ENCODE data around the gene NAA30. TPM values are rescaled to one million over a fixed set of nuclear protein-coding genes. Genes with fewer than 3 reads are reported as not detected.
"Not testable (repeated sequence)": the region's sequence is repeated elsewhere in the genome, so short reads cannot be mapped to it uniquely, and the experiment has no call there.

Gene NAA30
- polyA plus RNA-seq (2013, experiment 1 of 2; ENCODE audit: insufficient read length) = 12.7 TPM
- 12.8 TPM for polyA plus RNA-seq (2013, experiment 2 of 2; ENCODE audit: insufficient read length)

GRCh38 chr14:57390037-57390805 is at the start of gene NAA30:
Gene NAA30, plus strand, starts transcription at chr14:57390586. Its CDS starts 372 bp downstream, at chr14:57390958.
- peak; percentile 94 for DNase-seq

GRCh38 chr14:57343545-57344297 is 46.7 kb upstream of the NAA30 start:
- not testable (repeated sequence) for DNase-seq

DNA sequence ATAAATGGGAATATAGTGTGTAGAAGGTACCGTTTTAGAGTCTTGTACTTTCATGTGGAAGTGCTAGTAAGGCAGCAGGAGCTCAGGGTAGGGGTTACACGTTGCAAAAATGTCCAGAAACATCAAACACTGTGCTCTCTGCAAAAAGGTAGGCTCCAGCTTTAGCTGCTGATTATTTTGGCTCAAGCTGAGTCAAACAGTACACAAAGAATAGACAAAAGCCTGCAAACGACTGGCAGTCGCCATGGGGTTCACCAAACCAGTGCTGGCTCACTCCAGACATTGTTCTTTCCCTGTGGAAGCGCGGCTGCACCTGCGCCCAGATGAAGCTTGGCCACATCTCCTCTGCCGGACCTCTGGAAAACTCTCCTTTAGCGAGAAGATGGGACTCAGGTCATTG is 45.3 kb upstream of the NAA30 start:
- DNase-seq = no peak

GRCh38 chr14:57346741-57347140 is 43.6 kb upstream of the NAA30 start:
- DNase-seq = no peak

DNA sequence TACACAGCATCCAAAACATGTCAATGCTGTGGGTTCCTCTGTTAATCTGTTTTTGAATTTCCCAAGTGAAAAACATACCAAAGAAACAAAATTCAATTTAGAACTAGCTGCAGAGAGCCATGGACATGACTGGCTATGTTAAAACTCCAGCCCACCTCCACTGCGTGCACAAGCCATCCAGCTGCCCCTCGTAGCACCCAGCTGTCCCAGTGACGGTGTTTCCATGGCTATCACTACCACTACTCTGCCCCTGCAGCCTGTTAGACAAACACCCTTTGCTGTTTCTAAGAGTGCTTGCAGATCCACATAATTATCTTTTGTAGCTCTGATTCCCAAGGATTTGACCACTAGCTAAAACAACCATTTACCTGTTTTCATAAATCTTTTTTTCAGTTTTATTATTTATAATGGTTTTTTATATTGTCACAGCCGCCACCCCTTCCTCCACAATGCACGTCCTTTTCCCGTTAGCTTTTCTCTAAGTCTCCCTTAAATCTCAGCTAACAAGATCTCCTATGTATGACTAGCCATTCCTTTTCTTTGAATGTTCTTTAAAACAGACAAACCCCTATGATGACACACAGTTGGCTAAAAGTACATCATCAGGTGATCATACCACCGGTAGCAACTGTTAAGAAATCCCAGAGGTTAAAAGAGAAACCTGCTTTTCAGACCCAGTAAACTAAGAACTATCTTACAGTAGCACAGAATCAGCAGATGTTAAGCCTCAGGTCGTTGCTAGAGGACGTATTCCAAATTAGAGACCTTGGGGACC is 37.8 kb upstream of the NAA30 start:
- no peak for DNase-seq

- DNase-seq = no peak
Observed at GRCh38 chr14:57355081-57355800, 35.1 kb upstream of the NAA30 start.

DNA sequence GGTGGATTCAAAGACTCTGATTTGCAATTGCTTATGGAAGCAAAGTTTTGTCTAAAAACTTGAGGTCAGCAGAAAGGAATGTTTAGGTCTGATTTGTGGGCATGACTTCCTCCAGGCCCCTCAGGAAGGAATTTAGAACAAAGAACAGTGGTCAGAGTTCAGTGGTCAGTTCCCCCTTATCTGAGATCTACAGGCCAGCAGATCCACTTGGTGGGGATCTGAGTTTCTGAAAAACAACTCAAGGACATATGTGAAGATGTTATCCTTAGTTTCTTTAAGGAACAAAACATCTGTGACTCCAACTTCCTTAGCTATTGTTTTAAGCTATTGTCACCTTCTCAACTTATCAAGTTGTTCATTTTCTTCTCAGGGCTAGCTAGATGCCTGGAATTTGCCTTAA is 28.0 kb upstream of the NAA30 start:
- DNase-seq = no peak

DNA sequence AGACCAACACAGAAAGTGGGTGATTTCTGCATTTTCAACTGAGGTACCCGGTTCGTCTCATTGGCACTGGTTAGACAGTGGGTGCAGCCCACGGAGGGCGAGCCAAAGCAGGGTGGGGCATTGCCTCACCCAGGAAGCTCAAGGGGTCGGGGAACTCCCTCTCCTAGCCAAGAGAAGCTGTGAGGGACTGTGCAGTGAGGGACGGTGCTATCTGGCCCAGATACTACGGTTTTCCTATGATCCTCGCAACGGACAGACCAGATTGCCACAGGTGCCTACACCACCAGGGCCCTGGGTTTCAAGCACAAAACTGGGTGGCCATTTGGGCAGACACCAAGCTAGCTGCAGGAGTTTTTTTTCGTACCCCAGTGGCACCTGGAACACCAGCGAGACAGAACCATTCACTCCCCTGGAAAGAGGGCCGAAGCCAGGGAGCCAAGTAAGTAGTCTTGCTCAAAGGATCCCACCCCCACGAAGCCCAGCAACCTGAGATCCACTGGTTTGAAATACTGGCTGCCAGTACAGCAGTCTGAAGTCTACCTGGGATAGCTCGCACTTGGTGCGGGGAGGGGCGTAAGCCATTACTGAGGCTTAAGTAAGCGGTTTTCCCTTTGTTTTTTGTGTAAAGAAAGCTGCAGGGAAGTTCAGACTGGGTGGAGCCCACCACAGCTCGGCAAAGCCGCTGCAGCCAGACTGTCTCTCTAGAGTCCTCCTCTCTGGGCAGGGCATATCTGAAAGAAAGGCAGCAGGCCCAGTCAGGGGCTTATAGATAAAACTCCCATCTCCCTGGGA is 25.5 kb upstream of the NAA30 start:
- DNase-seq = no peak

GRCh38 chr14:57370187-57370586 is 20.2 kb upstream of the NAA30 start:
- DNase-seq = not testable (repeated sequence)

DNA sequence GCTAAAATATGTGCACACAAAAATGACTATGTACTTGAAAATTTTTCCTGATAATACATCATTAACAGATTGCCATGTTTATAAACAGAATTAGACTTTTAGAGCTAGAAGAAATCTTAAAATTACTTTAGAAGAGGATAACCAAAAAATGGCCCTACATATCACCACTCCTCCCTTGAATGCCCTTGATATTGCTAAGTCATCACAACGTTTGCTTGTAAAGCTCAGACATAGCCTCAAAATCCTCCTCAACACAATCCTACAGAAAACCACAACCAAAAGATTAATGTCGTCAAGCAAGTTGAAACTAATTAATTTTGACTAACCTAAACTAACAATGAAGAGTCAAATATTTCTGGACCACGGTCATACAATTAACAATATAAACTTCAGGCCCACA is 19.4 kb upstream of the NAA30 start:
- DNase-seq = no peak

DNA sequence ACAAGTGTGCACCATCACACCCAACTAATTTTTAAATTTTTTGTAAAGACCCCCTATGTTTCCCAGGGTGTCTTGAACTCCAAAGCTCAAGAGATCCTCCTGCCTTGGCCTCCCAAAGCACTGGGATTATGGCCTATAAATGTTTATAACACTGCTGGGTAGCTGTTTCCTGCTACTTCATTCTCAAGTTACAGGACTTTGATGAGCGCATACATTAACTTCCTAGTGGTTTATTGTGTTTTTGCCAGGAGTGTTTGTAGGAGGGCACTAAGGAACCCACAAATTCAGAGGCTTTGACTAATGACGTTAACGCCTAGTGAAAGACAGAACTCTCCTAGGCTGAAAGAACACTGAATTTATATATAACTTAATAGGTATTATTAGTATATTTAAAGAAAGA is 15.2 kb upstream of the NAA30 start:
- no peak for DNase-seq

GRCh38 chr14:57378661-57379060 is 11.7 kb upstream of the NAA30 start:
- no peak for DNase-seq

DNA sequence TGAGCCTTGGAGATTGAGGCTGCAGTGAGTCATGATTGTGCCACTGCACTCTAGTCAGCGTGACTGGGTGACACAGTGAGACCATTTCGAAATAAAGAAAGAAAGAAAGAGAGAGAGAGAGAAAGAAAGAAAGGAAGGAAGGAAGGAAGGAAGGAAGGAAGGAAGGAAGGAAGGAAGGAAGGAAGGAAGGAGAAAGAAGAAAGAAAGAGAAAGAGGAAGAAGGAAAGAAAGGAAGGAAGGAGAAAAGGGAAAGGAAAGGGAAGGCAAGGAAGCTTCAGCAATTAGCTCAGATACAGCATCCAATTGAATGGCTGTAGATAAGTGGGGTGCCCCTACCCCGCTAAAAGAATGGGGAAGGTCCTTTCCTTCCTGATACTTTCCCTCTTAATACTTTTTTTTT is 9.5 kb upstream of the NAA30 start:
- no peak for DNase-seq

DNA sequence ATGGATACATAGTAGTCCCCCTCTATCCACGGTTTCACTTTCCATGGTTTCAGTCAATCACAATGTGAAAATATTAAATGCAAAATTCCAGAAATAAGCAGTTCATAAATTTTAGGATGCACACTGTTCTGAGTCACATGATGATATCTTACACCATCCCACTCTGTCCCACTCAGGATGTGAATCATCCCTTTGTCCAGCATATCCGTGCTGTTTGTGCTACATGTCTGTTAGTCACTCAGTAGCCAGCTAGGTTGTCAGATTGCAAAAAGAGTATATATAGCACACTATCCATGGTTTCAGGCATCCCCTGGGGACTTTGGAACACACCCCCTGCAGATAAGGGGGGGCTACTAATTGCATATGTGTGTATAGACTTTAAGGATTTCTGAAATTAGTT is 8.1 kb upstream of the NAA30 start:
- peak; percentile 81 for DNase-seq

GRCh38 chr14:57383125-57383745 is 7.2 kb upstream of the NAA30 start:
- DNase-seq = no peak

DNA sequence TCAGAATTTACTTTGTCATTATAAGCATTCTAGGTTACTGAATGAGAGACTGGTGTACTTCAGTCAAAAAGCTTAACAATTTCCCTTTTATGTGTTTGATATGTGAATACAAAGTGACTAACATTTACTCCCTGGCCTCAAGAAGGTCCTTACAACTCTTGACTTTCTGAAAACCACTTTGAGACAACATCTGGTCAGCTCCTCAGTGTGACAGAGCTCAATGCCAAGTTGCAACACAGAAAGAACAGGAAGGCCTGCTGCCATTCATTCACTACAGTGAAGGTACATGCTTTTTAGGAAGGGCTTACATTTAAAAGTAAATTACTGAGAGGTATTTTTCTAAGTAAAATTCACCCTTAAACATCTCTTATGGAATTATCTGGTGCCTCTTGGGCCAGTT is 2.3 kb upstream of the NAA30 start:
- DNase-seq = no peak

- DNase-seq = no peak
Observed at GRCh38 chr14:57389646-57390036, 745 bp upstream of the NAA30 start.

GRCh38 chr14:57390806-57391516 is 575 bp downstream of the NAA30 start:
- DNase-seq = peak; percentile 16

DNA sequence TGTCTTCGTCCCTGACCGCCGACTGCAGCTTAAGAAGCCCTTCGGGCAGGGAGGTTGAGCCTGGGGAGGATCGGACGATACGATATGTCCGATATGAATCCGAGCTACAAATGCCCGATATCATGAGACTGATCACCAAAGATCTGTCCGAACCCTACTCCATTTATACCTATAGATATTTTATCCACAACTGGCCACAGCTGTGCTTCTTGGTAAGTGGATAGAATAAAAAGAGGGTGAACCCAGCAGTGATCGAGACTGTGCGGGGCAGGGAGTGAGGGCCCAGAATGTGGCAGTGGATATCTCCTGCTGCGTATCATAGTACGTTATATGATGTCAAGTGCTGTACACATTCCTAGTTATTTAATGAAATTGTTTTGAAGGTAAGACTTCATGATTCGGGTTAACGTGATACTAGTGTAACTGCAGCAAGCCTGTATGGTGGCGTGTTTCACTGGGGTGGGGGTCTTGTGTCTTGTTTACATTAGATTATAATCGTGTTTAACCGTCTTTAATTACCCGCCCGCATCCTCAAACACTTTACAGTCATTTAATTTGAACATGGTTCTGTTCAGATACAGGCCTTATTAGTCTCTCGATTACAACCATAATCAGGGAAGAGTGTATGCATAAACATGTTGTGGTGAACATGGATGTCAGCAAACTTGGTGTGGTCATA is 1.3 kb downstream of the NAA30 start:
- no peak for DNase-seq

DNA sequence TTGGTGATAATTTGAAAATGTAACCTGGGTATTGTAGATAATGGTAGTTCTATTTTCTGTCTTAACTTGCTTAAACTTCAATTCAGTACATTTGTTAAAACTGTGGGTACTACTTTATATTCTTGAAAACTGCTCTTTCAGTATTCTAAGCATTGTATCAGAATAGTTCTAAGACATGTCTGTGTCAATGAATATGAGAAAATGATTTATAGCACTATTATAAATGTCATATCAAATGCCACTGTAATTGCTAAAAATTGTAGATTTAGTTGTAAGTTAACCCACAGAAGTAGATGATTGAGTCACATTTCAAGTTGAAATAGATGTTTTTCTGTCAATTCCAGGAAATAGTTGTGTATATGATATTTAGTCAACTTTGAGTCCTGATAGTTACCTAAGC is 2.4 kb downstream of the NAA30 start:
- no peak for DNase-seq
